NCI-H2196 treated with DMSO at 0.1 percent for 48 hours (cell line): Measurements from ENCODE around the gene ZMYND11.

Experiments used
- DNase-seq: peaks from one replicate; lab custom pipeline; 2025; ENCODE audit not compliant: unreplicated experiment; lab: John Stamatoyannopoulos, UW

ZMYND11 gene

DNA sequence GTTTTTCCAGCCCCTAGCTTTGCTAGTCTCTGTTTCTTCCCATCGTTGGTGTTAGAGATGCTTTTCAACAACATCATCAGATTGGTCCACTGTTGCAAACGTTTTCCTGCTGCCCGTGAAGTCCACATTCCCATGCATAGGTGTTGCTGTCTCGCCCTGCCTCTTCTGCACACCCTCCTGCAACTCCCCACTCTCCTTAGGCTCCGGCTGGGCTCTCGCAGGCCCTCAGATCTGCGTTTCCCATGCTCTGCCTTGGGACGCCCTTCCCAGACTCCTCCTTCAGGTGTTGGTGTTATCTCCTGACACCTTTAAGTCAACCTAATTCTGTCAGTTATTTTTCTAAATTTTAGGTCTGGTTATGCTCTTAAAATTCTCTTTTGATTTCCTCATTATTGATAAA, 55.0 kb downstream of the ZMYND11 start:
- DNase-seq: no peak

DNA sequence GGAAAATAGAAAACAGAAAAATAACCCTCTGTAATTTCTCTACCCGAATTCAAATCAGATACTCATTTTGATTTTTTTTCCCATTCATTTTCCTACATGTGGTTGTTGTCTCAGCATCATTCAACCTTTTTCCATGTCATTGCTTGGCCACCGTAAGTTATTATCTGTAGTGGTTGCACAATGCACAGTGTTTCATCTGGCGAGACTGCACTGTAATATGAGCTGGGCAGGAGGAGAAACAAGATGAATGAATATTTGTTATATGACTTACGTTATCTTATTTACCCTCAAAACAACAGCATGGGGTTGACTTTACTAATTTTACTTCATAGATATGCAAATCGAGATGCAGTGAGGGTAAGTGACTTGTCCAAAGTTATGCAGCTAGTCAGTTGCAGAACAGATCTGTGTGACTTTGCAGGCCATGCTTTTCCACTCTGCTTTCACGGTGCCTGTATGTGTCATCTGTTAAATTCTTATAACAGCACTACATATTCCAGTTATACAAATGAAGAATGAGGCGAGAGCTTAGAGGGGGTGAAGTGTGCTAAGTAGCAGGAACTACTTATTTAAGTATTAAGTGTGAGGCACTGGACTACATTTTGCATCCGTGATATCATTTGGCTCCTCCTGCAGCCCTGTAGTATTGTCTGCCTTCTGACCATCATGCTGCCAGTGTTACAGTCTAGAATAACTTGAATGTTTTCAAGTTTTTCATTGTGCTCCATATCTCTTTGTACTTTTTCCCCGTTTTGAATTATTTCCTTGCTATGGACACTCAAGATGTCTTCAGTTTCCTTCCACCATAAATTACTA, 56.7 kb downstream of the ZMYND11 start:
- no peak for DNase-seq

DNA sequence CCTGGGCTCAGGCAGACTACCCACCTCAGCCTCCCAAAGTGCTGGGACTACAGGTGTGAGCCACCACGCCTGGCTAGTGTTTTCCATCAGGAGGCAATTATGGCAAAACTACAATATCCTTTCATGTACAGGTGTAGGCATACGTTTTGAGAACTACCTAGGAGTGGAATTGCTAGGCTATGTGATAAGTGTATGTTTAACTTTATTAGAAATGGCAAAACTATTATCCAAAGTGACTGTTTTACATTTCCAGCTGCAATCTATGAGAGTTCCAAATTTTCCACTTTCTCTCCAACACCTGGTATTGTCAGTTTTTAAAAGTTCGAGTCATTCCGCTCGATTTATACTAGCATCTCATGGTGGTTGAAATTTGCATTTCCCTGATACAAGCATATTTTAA, 59.0 kb downstream of the ZMYND11 start:
- no peak for DNase-seq

DNA sequence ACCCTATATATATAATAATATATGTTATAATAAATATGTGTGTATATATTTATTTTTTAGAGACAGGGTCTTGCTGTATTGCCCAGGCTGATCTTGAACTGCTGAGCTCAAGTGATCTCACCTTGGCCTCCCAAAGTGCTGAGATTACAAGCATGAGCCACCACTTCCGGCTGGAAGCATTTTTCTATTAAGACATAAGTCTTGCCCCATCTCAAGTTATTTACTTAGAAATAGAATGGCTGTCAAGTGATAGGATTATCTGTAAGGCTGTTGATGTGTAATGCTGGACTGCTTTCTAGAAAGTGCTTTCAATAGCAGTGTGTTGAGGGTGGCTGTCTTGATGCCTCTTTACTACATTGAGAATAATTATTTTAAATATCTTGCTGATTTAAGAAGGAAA, 65.2 kb downstream of the ZMYND11 start:
- DNase-seq: no peak

DNA sequence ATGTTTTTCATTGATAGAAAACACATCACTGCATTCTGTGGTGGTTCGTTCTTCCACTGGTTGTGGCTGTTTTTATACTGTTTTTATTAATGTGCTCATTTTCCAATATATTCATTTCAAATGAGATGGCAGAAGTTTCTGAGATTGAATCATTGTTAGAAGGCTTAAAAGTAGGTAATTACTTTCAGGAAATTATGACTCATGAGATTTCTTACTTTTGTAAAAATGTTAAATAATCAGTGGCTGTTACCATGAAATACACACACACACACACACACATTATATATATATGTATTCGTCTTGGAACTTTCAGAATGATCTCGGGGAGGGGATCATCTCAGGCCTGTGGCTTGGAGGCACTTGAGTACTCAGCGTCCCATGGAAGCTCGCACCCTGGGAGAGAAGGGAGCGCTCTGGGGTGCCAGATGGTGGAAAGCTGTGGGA, 66.1 kb downstream of the ZMYND11 start:
- no peak for DNase-seq

DNA sequence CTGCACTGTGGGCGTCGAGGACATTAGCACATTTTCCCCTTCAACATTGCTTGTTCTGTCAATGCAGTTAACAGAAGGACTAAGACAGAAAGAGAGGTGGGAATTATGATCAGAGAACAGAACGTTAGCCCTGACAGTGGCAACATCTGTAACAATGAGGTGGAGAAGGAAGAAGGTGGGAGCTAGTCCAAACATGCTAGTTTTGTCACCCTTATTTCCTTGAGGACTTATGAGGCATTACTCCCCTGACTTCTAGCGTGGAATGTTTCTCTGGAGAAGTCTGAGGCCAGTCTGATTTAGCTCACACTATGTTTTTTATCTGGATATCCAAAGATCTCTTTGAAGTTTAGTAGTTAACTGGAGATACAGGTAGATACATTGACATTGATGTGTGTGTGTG, 73.4 kb downstream of the ZMYND11 start:
- no peak for DNase-seq

DNA sequence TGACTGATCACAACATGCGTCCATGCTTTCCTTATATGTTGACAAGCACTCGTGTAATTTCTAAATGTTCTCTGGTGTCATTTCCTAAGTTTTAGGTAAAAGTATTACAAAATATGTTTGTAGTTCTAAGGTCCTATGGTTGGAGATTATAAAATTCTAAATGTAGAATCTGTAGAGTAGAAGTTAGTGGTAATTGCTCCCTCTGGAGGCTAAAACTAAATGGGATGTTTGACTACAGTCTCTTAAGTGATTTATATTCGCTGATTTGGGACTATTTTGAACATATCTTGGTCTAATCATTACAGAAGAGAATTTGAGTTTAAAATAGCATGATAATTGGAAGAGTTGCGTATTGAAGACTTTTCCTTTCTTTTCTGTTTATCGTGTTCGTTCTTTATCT, 74.1 kb downstream of the ZMYND11 start:
- no peak for DNase-seq

DNA sequence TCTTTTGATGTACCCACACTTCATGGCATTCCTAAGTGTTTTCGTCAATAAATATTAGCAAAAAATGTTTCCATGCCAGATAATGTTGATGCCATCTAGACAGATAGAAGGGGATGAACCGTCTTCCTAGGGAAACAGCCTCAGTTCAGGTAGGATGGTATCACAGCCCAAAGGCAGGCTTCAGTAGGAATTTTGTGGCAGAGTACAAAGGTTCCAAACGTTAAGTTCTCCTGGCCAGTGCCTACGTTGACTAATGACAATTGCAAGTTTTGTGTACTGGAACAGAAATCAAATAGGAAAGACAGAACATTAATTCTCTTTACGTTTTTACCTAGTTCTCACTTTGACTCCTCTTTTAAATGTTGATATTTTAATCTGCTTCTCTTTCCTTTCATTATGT, 75.0 kb downstream of the ZMYND11 start:
- DNase-seq: no peak

DNA sequence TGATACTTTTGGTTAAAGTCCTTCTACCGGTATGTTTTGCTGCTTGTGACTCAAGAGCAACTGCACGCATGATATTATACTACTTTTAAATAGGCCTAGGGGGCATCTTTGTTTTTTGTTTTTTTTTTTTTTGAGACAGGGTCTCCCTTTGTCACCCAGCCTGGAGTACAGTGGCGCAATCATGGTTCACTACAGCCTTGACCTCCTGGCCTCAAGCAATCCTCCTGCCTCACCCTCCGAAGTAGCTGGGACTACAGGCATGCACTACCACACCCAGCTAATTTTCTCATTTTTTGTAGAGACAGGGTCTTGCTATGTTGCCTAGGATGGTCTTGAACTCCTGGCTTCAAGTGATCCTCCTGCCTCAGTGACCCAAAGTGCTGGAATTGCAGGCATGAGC, 80.2 kb downstream of the ZMYND11 start:
- DNase-seq: no peak

DNA sequence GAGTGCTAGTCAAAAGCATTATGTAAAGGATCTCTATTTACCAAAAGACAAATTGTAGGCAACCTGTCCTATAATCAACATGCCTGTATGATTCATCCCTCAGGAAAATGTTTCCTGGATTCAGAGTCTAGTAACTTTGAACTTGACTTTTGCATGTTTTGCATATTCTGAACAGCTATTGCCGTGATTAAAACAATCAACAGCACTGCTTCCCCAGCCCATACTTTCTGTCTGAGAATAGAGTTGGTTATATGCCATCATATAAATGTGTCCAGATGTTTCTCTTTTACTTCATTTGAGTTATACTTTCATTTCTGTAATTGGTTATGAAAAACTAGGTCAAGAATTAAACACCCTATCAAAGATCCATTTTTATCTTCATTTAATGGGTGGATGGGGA, 83.5 kb downstream of the ZMYND11 start:
- no peak for DNase-seq

DNA sequence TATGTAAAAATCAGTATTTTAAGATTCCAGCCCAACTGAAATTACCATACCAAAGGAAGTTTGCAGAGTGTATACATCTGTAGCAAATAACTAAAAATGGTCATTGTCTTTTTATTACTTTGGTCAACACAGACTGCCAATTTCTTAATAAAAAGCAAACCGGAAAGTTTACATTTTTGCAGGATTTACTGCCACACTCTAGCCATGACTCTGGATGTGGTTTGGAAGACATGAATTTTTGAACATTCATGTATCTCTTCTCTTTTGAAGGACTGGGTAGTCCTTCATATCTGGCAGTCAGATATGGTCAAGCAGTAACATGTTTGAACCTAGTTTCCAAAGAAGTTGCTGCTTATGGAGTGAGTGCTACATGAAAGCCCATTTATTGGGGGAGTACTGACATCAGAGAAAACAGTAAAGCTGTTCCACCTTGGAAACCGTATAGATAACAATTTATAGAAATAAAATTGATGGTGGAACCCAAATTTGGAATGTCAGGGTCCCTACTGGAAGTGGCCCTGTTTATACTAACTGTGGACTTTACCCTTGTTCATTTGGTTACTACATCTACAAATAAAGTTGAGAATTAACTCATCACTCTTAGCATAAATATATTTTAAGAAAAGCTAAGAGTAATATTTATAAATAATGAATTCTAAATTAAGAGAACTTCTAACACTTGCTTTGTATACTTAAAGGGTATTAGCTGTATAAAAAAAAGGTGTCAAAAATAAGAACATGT, 84.6 kb downstream of the ZMYND11 start:
- DNase-seq: no peak

DNA sequence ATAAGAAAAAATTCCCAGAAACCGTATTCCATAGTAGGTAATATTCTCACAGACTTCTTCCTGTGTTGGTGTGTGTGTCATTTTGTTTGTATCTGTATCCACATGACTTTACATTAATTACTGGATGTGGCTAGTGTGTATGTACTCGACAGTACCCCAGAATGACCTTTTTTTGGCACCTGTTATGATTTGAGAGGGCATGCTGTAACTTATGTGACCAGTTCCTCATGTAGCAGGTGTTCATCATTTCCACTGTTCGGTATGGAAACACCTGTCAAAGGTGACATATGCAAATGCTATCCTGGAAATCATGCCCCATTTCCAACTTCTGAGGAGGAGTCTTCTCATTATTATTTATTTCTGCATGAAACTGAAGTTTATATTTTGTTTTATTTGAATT, 89.3 kb downstream of the ZMYND11 start:
- no peak for DNase-seq

DNA sequence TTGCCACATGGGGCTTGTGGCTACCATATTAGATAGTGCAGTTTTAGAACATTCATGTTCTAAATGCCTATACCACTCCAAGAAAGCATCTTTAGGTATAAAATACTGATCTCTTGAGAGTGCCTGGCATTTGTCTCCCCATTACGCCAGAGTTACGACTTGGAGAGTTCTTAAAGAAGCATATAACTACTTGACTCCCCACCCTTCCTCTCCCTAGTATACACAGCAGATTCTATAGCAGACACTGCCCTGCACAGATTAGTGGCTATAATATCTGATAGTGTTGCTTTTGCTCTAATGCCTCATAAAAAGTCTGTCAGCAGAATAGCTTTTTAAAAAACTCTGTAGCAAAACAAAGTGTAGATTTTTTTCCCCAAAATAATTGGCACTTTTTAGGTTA, 90.8 kb downstream of the ZMYND11 start:
- DNase-seq: no peak

DNA sequence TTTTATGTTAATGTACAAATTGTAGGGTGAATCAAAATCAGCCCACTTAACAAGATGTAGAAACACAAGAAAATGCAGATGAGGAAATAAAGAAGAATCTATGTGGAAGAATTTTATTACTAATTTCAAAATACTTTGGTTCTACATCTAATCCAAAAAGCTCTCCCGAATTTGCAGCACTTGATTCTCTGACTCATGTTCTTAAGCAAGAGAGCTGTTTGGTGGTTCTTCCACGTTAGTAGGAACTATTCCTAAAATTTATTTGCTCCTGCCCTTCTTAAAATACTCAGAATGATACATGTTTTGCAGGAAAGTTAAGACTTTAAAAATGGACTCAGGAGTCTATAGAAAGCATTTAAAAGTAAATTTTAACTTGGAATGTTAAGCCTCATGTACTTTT, 91.8 kb downstream of the ZMYND11 start:
- no peak for DNase-seq

DNA sequence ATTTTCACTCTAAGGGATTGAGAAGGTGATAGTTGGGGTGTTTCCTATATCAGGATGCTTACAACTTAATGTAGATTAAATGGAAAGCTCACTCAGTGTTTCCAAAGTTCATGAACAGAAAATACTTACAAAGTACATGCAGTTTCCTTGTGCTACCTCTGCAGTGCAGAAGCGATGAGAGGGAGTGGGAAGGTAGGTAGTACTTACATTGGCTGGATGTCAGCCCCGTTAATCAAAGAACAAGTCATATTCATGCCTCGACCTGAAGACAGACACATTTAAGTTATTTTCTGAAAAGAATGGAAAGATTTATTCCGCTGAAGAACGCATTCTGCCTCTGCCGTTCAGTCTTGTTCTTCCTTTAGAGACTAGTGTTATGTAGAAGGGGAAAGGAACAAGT, 93.1 kb downstream of the ZMYND11 start:
- no peak for DNase-seq

DNA sequence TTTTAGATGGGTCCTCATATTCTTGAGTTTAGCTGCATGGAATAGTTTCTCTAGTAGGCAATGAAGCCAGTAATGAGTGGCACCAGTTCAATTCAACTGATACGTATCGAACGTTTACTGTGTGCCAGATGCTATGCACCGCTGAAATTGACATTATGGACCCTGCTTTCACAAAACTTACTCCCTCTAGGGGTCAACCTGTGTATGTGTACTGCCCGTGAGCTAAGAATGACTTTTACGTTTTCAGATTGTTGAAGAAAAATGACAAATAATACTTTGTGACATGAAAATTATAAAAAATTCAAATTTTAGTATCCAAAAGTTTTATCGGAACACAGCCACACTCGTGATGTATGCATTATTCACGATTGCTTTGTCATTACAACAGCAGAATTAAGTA, 95.5 kb downstream of the ZMYND11 start:
- no peak for DNase-seq

DNA sequence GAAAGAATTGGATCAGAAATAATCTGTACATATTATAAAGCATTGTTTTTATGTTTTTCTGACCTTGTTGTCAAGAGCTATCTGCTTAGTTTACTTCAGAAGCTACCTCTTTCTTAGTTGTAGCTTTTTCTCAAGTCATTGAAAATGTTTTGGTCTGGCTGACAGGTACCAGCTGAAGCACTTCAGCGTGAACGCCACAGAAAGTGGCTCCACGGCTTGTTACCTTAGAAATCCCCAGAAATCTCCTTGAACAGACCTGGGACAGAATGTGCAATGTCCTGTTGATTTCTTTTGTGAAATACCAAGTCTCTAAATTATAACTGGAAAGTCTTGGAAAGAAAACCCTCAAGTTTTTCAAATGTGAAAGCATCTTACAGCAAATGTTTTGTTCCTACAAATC, 96.8 kb downstream of the ZMYND11 start:
- no peak for DNase-seq

DNA sequence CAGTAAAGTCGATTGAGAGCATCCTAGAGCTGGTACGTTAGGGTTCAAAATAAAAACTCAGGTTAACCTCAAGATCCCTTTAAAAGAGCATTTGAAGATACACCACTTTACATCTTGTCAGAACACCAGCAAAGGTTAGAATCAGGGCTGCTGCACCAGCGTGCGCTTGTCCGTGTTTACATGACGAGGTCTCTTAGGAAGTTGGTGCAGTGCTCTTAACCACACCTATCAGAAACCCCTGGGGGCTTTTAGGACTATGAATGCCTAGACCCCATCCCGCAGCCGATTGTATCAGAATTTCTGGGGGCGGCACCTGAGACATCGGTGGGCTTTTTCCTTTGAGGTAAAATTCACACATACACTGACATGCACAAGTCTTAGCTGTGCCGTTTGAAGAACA, 97.6 kb downstream of the ZMYND11 start:
- DNase-seq: no peak

DNA sequence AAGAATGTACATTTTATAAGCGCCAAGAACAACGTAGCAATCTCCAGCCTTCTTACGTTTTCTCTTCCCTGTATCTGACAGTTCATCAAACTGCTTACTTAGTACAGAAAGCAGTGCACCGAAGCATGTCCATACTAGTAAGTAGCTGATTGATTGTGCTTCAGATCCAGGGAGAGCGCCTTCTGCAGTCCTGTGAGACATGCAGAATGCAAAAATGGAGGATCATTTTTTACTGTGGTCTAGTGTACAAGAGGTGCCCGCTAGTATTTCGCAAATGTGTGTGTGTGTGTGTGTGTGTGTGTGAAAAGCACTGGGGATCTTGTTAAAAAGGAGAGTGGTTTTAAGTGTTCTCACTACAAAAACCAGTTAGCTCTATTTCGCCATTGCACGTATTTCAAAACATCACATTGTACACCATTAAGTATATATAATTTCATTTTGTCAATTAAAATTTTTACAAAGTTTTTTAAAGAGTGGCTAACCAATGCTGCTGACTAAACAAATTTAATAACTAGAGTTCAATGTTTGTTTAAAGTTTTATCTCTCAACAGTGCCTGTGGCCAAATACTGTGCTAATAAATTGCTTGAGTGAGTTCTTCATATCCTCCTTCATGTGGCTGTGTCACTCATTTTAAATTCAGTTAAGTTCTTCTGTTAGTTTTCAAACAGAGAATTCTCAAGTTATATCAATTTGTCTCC, 99.6 kb downstream of the ZMYND11 start:
- no peak for DNase-seq

DNA sequence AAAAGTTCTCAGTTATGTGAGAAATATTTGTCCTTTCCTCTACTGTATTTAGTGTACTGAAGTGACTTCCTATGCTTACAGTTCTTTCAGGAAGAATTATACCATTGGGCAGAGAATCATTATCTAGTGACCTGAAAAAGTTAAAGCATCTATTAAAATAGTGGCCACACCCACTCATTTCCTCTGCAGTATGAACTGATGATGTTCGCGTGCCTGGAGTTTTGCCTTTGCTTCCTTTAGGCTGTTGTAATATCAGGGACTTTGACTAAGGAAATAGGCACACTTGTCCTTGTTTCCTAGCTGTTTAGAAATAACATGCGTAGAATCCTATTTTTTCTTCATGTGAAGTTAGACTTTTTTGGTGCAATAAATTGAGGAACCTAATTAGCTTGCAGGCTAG, 100.7 kb downstream of the ZMYND11 start:
- DNase-seq: no peak

DNA sequence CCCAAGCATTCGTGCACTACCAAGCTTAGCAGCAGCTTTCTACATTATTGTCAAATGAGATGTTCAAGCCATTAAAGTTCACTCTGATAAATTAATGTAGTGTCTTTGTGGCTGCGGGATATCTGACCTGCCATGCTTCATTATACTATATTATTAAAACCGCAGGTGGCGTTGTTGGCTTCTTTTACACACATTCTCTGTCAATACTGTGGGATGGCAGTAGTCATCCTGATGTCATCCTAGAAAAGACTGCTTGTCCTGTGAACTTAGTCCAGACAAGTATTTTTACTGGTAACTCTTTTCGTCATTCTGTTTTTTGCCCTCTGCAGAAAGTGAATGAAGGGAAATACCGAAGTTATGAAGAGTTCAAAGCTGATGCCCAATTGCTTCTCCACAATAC, 103.9 kb downstream of the ZMYND11 start:
- DNase-seq: no peak

DNA sequence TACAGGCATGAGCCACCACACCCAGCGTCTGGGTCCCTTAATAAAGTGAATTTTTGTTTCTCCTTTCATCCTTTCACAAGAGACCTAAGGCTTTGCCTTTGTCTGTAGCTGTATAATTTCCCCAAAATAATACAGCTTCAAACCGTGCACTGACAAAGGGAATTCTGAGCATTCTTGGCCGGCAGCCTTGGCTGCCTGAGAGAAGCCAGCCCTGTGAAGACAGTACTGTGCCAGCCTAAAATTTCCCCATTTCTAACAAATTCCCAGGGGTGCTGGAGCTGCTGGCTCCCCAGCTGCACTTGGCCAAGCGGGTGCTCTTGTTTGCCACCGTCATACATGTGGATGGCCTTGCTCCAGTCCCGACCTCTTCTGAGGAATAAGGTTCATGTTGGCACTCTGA, 106.2 kb downstream of the ZMYND11 start:
- no peak for DNase-seq
